Suppressor macrophage treated with lipopolysaccharide for 1 hour (primary cell): ENCODE results near the gene NUP210.
A peak's percentile ranks its signal among the peaks of the same experiment; 100 is the strongest.

Experiments
- DNase-seq, 3 donors: peaks; one replicate each; pipeline ENCODE4 v3.0.0-alpha.2; 2020 to 2022

The NUP210 gene

GRCh38 chr3:13286873-13287272, 133.2 kb downstream of the NUP210 start:
- no peak for DNase-seq

GRCh38 chr3:13285007-13285567, 135.0 kb downstream of the NUP210 start:
- DNase-seq, result no peak

DNA sequence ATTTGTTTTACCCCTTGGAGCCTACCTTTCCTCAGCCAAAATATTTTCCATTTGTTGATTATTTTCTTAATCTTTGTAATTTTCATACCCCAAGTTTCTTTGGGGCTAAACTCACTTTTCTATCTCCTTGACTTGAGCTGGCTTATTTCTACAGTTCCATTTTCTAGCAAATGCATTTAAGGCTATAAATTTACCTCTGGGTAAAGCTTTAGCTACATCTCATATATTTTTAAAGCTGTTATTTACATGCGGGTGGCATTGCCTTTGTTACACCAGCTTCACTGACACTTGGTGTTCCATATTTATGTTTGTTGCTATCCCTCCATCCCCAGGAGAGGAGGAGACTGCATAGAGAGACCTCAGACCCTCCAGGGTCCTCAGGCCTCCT, 136.3 kb downstream of the NUP210 start:
- no peak for DNase-seq

- DNase-seq, result peak; percentile 53 to 85 (median 70)
Observed at GRCh38 chr3:13282986-13283876, 136.9 kb downstream of the NUP210 start.

DNA sequence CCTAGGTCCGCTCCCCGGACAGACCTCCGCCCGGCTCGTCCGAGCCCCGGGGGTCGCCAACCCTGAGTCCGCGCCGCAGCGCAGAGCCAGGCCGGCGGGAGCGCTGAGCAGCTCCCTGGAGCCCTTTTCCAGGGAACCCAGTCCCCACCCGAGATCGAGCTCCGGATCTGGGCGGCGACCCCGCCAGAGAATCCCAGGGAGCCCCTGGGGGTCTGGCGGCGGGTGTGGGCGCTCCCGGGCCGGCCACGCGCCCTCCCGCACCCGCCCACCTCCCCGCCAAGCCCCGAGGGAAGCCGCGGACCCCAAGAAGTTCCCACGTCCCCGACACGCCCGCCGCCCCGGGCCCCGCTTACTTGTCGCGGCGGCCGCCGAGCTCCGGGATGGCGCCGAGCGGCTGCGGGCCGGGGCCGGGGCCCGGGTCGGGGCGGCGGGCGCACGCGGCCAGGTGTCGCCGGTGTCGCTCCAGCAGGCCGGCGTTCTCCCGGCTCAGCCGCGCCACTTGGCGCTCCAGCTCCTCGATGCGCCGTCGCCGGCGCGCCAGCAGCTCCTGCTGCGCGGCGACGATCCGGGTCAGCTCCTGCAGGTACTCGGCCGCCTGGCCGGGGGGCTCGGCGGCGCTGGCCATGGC, 137.7 kb downstream of the NUP210 start:
- peak in 1 of 3 donors; percentile 38 for DNase-seq

GRCh38 chr3:13281507-13282357, 138.4 kb downstream of the NUP210 start:
- DNase-seq, result peak; percentile 49 to 82 (median 56)

GRCh38 chr3:13280811-13281506, 139.2 kb downstream of the NUP210 start:
- DNase-seq, result peak; percentile 76 to 87 (median 79)

GRCh38 chr3:13280122-13280790, 139.9 kb downstream of the NUP210 start:
- DNase-seq, result no peak

DNA sequence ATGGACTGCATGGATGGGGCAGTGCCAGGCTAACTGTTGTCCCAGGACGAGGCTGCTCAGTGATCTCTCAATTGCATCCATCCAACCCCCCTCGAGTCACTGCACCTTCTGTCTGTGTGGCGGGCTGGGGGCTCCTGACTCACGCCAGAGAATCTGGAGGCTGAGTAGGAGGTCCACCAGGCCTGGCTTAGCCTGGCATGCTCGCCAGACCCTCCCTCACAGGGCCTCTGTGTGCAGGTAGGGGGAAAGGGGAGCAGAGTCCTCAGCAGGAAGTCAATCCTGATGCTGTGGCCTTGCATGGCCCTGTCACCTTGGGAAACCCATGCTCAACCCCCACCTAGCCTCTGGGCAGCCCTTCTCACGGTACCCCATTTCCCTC, 140.6 kb downstream of the NUP210 start:
- DNase-seq, result no peak

- DNase-seq, result no peak
Observed at GRCh38 chr3:13278783-13279531, 141.2 kb downstream of the NUP210 start.

DNA sequence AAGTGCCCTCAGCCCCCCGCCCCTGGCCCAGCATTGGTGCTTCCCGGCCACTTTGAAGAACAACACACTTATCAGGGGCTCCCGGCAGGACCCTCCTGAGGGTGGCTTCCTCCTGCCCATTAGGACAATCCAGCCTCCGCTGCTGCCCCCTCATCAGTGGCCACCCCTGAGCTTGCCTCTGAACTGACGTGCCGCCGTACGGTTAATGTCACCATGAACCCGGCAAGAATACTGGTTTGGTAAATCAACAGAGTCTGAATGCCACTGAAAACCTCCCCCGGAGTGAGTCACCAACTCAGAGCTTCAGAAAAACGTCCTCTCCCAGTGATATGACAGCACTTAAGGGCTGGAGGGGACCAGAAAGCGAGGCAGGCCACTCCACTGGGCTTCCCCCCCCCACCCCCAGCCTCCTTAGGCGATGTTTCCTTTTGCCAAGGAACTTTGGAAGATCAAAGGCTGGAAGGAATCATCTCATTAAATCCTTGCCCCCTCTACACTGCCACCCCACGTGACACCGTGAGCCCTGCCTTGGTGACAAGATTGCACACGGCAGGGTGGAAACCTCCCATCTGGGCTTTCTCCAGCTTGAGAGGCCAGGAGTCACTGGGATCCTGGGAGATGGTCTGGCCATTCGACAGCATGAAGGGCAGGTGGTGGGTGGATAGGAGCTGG, 142.1 kb downstream of the NUP210 start:
- DNase-seq, result peak; percentile 31 to 51 (median 46)

DNA sequence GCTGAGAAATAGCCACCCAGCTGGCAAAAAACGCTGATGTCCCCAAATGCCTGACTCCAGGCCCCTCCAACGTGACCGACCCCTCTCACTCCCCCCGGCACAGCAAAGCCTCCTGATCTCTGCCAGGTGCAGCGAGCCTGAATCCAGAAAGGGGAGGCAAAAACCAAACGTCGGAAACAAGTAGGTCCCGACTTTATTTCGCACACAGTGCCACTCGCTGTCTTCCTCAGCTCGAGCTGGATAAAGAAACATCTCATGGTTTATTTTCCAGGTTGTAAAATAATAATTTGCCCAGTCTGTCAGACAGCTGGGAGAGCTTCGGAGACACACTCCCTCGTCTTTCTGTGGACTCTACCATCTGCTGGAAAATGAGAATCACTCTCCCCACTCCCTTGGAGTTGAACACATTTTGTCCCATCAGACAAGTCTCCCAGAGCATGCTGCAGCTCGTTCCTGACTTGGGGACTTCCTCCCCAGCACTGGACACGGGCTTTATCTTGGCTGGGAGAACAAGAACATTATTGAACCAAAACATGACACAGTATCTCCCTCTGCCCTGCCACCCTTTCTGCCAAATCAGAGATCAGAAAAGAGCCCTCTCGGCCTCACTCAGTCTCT, 142.8 kb downstream of the NUP210 start:
- DNase-seq, result no peak

DNA sequence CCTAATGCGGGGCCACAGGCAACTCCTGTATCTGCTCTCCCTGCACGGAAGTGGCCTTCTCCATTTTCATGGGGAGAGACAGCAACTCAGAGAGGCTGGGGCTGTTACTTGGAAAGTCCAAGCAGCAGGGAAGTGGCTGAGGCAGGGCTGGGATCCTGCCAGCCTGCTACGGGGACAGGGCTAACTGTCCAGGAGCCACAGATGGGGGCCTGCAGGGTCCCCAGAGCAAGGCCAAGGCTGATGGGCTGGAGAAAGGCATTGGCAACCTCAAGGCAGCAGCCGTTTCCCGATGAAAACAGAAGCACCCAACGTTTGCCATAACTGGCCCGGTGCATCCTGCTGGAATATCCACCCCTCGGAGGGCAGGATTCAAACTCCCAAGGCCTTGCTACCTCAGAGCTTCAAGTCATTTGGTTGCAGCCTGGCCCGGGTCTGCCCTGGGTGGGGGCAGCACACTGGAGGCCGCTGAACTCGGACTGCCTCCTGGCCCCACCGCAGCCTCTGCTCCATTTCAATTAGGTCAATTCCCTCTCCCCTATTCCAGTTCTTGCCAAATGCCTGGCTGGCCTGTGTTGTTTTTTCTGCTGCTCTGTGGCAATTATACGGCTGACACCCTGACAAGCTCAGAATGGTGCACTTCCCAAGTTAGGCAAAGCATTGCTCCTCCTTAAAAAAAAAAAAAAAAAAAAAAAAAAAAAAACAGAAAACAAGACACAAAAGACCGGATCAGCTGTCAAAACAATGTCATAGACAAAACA, 143.5 kb downstream of the NUP210 start:
- no peak for DNase-seq

GRCh38 chr3:13275376-13276005, 144.6 kb downstream of the NUP210 start:
- no peak for DNase-seq

DNA sequence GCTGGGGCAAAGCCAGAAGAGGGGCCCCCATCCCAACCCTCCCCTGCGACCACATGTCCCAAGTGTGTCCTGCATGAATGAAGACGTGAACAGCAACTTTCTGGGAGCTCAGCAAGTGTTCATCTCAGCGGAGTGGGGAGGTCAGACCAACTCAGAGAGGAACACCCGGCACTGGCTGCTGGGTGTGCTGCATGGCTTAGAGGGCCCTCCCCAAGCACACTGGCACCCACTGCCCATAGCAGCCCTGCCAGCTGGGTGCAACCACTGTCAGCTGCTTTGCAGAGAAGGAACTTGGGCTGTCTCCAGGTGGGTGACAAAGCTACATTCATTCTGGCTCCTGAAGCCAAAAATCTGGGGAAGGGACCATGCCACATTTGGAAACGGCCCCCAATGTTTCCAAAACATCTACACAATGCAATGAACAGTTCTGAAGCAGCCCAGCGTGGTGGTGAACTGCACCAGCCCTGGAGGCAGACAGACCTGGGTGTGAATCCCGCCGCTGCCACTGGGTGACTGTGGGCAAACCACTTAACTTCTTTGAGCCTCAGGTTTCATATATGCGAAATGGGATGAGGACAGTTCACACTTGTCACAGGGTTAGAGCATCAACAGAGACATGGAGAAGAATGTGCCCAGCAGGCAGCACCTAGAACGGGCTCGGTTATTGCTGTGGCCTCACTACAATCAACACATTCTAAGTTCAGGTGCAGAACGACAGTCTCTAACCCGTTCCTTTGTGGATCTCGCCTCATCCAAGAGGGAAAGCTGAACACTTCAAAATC, 145.4 kb downstream of the NUP210 start:
- no peak for DNase-seq

DNA sequence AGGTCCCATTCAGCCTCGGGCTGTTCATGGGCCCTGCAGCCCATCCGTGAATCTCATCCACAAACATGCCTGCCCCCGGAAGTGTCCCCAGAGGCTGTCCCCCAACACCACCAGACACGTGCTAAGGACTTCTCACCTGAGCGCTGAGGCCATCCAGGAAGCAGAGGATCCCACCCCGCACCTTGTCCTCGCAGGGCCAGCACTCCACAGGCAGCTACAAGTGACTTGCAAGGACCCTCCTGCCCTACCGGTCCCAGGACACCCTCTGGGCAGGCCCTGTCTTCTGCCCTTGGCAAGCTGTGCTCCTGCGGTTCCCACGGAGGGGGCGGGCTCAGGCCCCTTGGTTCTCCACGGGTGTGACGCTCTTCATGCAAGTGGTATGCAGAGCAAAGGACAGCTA, 146.0 kb downstream of the NUP210 start:
- DNase-seq, result no peak

DNA sequence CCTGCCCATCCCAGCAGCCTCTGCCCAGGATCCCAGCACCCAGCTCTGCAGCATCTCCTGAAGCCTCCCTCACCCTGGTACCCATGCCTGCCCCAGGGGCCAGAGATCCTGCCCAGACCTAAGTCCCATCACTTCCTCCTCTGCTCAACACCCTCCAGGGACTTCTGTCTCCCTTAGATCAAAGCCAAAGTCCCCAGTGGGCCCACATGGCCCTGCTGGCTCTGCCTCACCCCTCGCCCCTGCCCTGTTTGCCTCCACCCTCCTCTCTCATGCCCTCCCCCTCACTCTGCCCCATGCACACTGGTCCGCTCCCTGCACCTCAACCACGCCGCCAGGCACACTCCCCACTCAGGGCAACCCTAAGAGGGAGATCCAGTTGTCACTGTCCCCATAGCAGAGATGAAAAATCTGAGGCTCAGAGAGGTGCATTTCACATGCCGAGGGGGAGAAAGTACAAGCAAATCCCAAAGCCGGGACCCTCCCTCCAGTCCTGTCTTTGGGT, 146.5 kb downstream of the NUP210 start:
- no peak for DNase-seq
